G401.6 (cell line): Measurements from ENCODE around the gene ATP6V0E1.
"Not testable (repeated sequence)": the region's sequence is repeated elsewhere in the genome, so short reads cannot be mapped to it uniquely, and the experiment has no call there.

Experiments used
- FAIRE-seq: peaks from 2 replicates; lab custom pipeline; 2012; peaks lifted over from hg19 to GRCh38; lab: Jason Lieb, UNC

Gene ATP6V0E1

DNA sequence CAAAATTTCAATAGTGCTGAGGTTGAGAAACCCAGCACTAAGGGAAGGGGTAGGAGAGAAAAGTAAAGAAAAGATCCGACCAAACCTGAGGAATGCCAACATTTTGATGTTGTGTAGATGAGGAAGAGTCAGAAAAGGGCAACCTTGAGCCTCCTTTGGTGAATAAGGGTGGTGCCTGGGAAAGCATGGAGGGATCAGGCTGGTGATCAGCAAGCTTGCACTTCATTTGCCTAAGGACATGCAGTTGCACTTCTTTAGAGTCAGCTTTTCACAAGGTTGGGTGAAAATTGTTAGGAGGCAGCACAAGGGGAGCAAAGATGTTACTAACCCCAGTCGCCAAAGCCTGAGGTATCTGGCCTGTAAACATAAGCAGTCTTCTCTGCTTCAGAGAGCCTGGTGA, 20.4 kb downstream of the ATP6V0E1 start:
- FAIRE-seq, result no peak

DNA sequence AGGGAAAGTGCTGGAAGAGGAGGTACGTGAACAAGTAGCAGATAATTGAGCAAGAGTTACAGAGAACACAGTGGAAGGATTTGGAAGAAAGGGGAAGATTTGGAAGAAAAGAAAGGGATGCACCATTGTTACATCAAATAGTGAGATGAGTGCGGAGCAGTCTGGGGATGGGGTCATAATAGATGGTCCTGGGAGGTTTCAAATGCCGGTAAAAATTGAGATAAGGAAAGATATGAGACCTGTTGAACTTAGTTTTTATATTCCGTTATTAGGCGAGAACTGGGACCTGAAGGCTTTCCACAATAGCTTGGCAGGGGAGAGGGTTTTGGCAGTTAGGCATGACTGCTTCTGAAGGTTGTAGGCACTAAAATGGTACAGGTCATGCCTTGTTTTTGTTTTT, 20.9 kb downstream of the ATP6V0E1 start:
- no peak for FAIRE-seq

GRCh38 chr5:173010021-173010420, 26.4 kb downstream of the ATP6V0E1 start:
- FAIRE-seq, result no peak

GRCh38 chr5:173010547-173011464, 27.2 kb downstream of the ATP6V0E1 start:
- no peak for FAIRE-seq

GRCh38 chr5:173011566-173011965, 28.0 kb downstream of the ATP6V0E1 start:
- FAIRE-seq, result no peak

- FAIRE-seq, result no peak
Measured at GRCh38 chr5:173012882-173013281, 29.3 kb downstream of the ATP6V0E1 start.

DNA sequence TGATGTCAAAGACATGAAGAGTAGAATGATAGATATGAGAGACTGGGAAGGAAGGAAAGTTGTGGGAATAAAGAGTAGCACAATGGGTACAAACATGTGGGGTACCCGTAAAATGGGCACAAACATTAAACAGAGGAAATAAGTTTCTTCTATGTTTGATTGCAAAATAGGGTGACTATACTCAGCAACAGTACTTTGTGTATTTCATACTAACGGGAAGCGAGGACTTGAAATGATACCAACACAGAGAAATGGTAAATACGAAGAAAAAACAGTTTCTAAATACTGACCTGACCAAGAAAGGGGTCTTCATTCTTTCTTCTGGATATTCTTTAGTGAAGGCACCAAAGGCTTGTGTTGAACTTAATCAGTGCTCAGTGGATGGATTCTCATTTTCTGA, 31.1 kb downstream of the ATP6V0E1 start:
- FAIRE-seq, result no peak

DNA sequence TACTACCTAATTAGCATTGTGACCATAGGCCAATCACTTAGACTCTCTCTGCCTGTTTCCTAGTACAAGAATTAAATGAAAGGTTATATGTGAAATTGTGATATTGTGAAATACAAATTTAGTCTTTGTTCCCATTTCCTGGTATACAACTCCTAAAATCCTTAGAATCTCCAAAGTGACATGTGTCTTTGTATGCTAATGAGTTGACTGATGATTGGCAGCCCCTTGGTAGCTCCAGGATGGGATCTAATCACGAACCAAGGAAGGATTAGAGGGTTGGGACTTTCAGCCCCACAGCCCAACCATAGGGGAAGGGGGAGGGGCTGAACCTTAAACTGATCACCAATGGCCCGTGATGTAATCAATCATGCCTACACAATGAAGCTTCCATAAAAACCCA, 31.6 kb downstream of the ATP6V0E1 start:
- FAIRE-seq, result no peak

DNA sequence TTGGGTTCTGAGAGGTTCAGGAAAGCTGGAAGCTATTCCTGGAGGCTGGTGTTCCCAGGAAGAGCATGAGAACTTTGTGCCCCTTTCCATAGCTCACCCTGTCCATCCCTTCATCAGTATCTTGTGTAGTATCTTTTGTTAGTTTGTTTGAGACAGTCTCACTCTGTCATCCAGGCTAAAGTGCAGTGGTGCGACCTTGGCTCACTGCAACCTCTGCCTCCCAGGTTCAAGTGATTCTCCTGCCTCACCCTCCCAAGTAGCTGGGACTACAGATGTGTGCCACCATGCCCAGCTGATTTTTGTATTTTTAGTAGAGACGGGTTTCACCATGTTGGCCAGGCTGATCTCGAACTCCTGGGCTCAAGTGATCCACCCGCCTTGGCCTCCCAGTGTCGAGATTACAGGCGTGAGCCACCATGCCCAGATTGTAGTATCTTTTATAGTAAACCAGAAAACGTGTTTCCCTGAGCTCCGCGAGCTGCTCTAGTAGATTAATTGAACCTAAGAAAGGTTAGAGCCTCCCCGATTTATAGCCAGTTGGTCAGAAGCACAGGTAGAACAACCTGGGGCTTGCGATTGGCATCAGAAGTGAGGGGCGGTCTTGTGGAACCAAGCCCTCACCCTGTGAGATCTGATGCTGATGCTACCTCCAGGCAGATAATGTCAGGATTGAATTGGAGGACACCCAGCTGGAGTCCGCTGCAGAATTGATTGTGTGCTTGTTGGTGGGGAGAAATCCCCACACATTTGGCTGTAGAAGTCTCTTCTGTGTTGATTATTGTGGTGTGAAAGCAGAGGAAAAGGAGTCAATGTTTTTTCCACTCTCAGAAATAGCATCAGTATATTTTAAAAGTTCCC, 32.3 kb downstream of the ATP6V0E1 start:
- FAIRE-seq, result no peak

GRCh38 chr5:173016598-173017046, 33.1 kb downstream of the ATP6V0E1 start:
- FAIRE-seq, result no peak

DNA sequence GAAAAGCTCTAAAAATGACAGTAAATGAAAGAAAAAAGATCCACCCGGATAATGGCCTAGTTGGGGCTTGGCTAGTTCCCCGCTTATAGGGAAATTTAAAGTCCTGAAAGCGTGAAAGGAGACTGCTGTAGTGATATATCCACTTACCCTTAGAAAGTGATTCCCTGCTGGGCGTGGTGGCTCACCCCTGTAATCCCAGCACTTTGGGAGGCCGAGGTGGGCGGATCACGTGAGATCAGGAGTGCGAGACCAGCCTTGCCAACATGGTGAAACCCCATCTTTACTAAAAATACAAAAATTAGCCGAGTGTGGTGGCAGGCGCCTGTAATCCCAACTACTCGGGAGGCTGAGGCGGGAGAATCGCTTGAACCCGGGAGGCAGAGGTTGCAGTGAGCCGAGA, 33.5 kb downstream of the ATP6V0E1 start:
- FAIRE-seq, result not testable (repeated sequence)

DNA sequence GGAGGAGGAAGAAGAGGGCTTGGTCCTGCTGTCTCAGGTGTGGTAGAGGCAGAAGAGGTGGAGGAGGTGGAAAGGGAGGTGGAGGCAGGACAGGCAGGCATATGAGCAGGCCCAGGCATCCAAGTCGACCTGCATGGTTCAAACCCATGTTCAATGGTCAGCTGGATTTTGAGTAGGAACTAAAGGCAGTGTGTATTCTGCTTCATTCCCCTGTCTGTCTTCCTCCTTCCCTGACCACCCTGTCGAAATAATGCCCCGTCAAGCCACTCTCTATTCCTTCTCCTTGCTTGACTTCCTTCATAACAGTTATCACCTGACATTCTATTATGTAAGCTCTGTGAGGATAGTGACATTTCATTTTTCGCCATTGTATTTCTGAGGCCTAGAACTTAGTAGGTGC, 34.8 kb downstream of the ATP6V0E1 start:
- no peak for FAIRE-seq

DNA sequence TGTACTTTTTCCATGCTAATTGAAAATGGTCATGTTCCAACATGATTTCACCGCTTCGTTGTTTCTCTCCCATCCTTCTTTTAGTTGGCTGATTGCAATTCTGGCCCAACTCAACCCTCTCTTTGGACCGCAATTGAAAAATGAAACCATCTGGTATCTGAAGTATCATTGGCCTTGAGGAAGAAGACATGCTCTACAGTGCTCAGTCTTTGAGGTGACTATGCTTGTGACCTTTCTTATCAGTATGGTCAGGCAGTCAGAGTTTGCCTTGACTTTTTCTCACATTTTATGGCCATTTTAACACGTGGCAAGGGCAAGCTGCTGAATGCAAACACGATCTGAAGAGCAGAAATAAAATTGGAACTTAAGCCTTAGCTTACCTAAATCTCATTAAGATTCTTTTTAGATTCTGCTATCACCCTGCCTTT, 36.6 kb downstream of the ATP6V0E1 start:
- no peak for FAIRE-seq

GRCh38 chr5:173020643-173021042, 37.1 kb downstream of the ATP6V0E1 start:
- FAIRE-seq, result no peak

GRCh38 chr5:173025651-173026050, 42.1 kb downstream of the ATP6V0E1 start:
- no peak for FAIRE-seq

DNA sequence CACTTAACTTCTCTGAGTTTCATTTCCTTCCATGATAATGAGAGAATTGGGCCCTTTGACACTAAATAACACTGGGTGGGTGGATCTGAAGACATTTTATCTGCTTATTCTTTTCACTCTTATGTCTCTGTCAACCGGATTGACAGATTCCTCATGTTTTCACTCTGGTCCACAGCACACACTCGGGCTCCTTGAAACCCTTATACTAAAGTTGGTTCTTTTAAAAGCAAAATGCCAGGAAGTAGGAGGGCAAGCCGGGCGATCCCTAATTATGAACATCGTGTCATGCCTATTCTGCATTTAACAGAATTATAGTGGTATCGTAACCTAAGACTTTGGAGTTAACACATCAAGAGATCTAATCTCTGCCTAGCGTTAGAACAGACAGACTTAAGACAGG, 44.3 kb downstream of the ATP6V0E1 start:
- no peak for FAIRE-seq

GRCh38 chr5:173028811-173029327, 45.3 kb downstream of the ATP6V0E1 start:
- no peak for FAIRE-seq

GRCh38 chr5:173029499-173029921, 45.9 kb downstream of the ATP6V0E1 start:
- FAIRE-seq, result no peak

DNA sequence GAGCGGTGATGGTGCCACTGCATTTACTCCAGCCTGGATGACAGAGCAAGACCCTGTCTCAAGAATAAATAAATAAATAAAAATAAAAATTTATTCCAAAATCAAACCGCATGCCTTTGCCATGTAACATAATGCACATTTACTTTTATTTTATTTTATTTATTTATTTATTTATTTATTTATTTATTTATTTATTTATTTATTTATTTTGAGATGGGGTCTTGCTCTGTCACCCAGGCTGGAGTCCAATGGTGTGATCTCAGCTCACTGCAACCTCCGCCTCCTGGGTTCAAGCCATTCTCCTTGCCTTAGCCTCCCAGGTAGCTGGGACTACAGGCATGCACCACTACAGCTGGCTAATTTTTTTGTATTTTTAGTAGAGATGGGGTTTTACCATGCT, 48.5 kb downstream of the ATP6V0E1 start:
- FAIRE-seq, result not testable (repeated sequence)

GRCh38 chr5:173032730-173033129, 49.2 kb downstream of the ATP6V0E1 start:
- FAIRE-seq, result no peak

GRCh38 chr5:173033923-173034322, 50.4 kb downstream of the ATP6V0E1 start:
- no peak for FAIRE-seq

DNA sequence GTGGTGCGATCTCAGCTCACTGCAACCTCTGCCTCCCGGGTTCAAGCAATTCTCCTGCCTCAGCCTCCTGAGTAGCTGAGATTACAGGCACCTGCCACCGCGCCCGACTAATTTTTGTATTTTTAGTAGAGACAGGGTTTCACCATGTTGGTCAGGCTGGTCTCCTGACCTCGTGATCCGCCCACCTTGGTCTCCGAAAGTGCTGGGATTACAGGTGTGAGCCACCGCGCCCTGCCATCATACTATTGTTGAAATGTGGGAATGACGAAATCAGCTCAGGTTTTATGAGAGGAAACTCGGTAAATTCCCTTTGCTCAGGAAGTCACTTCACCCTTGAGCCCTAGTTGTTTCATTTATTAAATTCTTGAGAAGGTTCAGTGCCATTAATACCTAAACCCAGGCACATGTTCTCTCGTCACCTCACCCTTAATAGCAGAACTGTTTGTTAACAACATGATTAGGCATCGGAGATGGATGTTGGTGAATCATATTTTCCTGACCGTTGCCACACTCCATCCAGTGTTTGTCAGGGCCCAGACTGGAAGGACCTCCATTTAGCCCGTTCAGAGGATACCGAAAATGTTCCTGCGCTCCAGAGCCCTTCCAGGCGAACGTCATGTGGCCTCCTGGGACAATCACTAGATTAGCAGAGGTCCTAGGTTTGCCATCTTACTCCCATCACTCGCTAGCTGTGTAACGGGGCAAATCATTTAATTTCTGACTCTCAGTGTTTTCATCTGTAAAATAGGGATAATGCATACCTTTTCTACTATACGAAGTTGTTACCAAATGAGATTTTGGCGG, 52.5 kb downstream of the ATP6V0E1 start:
- no peak for FAIRE-seq
